AG08395 (cell line): ENCODE data around the gene HSF5.
"Not testable (repeated sequence)": the region's sequence is repeated elsewhere in the genome, so short reads cannot be mapped to it uniquely, and the experiment has no call there.

Experiments
- DNase-seq: peaks from one replicate; pipeline ENCODE4 v3.0.0; 2012; ENCODE audit warnings: mixed read lengths, low spot score

The HSF5 gene

DNA sequence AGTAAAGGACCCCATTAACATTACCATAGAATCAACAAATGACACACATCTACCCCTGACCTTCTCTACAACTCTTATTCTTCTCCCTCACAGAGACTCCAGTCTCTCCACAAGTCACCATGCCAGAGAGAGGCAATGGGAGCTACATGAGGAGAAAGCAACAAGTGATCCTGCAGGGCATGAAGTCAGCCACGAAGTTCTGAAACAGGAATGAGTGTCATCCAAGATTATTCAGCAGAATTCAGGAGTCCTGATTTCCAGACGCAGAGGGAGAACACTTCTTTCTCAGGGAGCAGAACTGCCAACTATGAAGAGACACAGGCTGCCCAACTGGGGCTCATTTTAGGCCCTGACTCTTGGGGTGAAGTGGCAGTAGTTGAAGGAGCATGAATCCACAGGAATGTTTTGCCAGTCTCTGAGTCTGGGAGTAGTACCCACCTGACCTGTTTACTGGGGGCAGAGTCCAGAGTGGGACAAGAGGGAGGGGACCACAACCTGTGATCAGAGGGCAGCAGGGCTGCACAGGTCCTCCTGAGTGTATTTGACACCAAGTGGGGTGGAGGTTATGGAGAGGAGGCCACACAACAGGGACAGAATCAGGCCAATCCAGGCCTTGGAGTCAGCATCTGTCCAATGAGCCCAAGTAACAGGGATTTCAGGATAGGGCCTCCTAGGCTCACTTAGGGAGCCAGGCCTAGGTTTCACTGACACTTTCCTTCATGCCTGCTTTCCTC, 28.6 kb upstream of the HSF5 start:
- DNase-seq = no peak

GRCh38 chr17:58515286-58515685, 27.1 kb upstream of the HSF5 start:
- no peak for DNase-seq

GRCh38 chr17:58514770-58515157, 26.6 kb upstream of the HSF5 start:
- DNase-seq = no peak

DNA sequence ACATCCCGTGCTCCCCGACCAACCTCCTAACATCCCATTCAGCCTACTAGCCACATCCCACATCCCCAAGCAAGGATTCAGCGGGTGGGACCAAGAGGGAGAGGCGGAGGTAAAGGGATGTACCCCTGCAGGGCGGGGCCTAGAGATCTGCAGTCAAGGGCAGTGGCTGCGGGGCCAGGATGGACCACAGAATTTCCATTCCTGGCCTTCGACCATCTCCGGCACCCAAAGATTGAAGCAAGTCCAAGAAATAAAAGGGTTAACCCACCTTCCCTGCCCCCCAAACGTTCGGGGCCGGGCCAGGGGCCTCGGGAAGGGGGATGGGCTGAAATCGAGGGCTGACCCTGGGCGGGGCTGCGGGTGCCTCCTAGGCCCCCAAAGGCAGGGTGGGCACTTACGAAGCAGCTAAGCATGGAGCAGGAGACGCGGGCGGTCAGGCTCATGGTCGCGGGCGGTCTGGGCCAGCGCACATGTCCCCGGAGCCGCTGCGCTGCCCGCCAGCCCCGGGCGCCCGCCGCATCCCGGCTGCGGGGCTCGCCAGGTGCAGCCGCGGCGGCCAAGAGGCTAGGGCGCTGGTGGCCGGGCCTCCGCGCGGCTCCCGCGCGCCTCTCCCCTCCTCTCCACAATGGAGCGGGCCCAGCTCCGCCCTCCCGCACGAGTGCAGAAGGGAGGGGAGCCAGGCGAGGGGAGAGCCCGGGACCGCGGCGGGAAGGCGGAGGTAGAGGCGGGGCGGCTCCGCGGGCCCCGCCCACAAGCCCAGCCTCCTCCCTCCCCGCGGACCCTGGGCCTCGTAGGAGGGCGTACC, 26.0 kb upstream of the HSF5 start, which contains the start of gene MTMR4:
Gene MTMR4, minus strand, starts transcription at position 674 of the 805 bp plus-strand sequence. Its CDS starts 231 bp downstream, at position 443.
- peak; percentile 87 for DNase-seq

GRCh38 chr17:58513267-58513964, 25.2 kb upstream of the HSF5 start:
- no peak for DNase-seq

- no peak for DNase-seq
These were observed 21.9 kb upstream of the HSF5 start for GRCh38 chr17:58510075-58510474.

GRCh38 chr17:58508341-58509067, 20.3 kb upstream of the HSF5 start:
- no peak for DNase-seq

GRCh38 chr17:58507123-58507634, 19.0 kb upstream of the HSF5 start:
- no peak for DNase-seq

DNA sequence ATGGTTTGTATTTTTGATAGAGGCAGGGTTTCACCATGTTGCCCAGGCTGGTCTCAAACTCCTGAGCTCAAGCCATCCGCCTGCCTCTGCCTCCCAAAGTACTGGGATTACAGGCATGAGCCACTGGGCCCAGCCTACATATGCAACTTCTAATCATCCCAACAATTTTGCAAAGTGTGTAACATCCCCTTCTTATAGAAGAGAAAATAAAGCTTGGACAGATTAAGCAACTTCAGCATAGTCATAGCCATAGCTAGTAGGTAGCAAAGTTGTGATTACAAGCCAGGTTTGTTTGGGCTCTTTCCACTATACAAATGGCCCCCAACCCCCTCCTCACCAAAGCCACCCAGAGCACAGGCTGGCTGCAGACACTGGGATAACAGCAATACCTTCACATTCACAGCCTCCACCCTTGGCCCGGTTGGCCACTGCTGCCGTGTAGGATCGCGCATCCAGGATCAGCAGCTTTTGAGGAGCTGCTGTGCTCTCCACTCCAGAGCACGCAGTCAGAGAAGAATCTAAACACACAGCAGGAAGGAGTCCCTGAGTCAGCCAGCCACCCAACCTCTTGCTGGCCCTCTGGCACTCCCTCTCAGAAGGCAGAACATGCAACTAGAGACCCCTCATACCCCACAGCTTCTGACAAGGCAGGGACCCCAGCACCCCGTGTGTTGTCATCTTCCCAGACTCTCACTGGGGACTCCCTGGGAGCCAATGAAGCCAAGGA, 18.3 kb upstream of the HSF5 start:
- DNase-seq = no peak

DNA sequence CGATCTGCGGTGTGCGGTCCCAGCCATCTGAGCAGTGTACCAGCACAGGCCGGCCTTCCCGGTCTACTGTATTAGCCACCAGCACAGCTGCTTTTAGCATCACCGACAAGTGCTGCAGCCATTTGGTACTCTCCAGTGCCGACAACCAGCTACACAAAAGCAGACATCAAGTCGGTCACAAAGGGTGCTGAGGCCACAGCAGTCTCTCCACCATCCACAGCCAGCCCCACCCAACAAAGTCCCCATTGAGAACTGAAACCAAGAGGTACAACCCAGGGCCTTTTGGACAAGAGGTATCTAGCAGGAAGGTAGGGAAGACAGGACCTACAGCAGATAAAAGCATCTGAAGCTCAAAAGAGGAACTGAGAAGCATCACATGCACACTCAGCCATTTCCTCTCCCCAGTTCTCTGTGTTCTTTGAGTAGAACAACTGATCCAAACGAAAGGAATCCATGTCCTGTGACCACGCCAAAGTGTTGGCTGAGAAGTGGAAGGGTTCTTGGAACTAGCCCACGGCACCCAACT, 16.7 kb upstream of the HSF5 start:
- no peak for DNase-seq

GRCh38 chr17:58503866-58504265, 15.7 kb upstream of the HSF5 start:
- DNase-seq = no peak

- DNase-seq = not testable (repeated sequence)
These were observed 14.9 kb upstream of the HSF5 start for GRCh38 chr17:58503134-58503533.

GRCh38 chr17:58501451-58501850, 13.2 kb upstream of the HSF5 start:
- DNase-seq = no peak

GRCh38 chr17:58498177-58498828, 10.1 kb upstream of the HSF5 start:
- no peak for DNase-seq

- DNase-seq = no peak
These were observed 5.3 kb upstream of the HSF5 start for GRCh38 chr17:58493506-58493905.

- no peak for DNase-seq
These were observed 4.3 kb upstream of the HSF5 start for GRCh38 chr17:58492238-58493121.

- no peak for DNase-seq
These were observed 3.4 kb upstream of the HSF5 start for GRCh38 chr17:58491510-58492045.

DNA sequence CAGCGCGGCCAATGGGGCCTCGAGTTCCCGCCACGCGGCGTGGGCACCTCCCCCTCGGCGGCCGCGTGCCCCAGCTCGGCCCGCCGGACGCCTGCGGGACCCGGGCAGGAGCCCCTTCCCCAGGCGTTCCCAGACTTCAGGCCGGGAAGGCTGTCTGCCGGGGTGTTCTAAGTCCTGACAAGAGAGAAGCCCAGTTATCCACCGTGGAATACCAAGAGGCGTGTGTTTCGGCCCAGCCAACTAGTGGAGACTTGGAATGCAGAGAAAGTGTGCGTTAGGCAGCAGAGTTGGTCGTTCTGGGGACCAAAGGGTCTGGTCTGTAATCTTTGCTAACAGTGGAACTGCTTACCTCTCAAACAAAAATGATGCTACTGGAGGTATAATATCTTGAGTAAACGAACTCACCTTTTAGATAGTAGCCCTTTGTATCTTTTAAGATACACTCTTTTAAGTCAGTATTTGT, 251 bp upstream of the HSF5 start:
- no peak for DNase-seq

- DNase-seq = no peak
These were observed 3.6 kb downstream of the HSF5 start for GRCh38 chr17:58484600-58484999.
